Measurements from ENCODE around the gene NALCN. TPM values are rescaled to one million over a fixed set of nuclear protein-coding genes. Genes with fewer than 3 reads are reported as not detected.

The NALCN gene
- total RNA-seq, 1 donor from 2014 or later = not detected

DNA sequence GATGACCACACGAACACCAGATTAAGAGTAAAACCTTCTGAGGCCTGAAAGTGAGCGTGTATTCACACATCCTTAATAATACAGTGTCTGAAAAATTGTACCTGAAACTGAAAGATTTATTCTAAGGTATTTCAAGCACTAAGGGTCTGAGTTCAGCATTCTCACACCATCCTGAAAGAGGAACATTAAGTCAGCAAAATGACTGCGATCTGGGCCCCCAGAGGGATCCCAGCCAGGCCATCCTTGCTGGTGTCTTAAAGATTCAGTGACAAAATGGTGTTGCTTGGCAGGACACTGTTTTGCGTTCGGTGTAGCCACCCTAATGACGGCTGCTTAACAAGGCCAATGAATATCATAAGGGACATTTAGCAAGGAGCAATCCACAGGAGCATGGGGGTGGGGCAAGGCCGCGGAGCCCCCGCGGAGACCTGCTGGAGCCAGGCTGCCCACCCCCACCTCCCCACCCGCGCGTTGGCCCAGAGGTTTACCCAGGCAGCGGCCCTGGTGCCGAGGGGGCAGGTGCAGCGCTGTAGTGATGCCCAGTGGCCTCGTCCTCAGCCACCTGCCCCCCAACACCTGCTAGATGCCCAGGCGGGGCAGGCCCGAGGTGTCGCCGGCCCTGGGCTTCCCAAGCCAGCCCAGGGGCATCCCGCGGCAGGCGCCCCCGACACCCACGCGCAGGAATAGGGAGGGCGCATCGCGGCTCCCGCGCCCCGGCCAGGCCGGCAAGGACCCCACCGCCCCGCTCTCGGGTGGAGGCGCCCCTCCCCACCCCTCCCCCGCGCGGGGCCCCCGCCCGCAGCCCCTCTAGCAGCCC is 742 bp downstream of the NALCN start:
- no peak overlapping the region for H3K27ac Mint-ChIP-seq
- TF ChIP-seq, protein P1, sequence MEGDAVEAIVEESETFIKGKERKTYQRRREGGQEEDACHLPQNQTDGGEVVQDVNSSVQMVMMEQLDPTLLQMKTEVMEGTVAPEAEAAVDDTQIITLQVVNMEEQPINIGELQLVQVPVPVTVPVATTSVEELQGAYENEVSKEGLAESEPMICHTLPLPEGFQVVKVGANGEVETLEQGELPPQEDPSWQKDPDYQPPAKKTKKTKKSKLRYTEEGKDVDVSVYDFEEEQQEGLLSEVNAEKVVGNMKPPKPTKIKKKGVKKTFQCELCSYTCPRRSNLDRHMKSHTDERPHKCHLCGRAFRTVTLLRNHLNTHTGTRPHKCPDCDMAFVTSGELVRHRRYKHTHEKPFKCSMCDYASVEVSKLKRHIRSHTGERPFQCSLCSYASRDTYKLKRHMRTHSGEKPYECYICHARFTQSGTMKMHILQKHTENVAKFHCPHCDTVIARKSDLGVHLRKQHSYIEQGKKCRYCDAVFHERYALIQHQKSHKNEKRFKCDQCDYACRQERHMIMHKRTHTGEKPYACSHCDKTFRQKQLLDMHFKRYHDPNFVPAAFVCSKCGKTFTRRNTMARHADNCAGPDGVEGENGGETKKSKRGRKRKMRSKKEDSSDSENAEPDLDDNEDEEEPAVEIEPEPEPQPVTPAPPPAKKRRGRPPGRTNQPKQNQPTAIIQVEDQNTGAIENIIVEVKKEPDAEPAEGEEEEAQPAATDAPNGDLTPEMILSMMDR (IDR thresholded peaks at IDR 0.05) = no peak
- no peaks in the 10 kb centered on the region for H3K9me3 Mint-ChIP-seq
- intact Hi-C loops (cut with micrococcal nuclease) = no loop called here
- POLR2A ChIA-PET = no interaction called here
- no peaks in the 10 kb centered on the region for H3K36me3 Mint-ChIP-seq (ENCODE audit: low read depth)
- H3K4me3 Mint-ChIP-seq = no peak overlapping the region
- CTCF ChIA-PET = no interaction called here
- ATAC-seq (ENCODE audit: low read depth) (no peak), DNase-seq (no peak)
- peaks cover 3% of the 10 kb centered on the region for H3K4me1 Mint-ChIP-seq
- H3K27me3 Mint-ChIP-seq = peaks cover 22% of the 10 kb centered on the region

DNA sequence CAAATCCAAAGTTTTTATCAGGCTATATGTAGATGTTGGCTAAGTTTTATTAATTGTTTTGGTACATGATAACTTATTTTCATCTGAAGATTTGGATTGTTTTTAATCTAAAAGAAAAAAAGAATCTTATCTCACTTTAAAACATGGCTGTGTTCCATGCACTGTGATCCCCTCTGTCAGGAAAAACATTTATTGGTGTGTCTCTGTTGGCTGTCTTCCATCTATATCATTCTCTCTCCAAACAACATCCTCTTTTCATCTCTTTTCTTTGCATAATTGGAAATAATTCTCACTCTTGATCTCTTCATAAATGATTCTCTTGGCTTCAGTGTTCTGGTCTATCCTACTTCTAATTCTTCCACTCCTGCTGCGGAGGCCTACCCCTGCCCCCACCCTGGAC is 4.2 kb downstream of the NALCN start:
- DNase-seq (no peak), ATAC-seq (ENCODE audit: low read depth) (no peak)
- intact Hi-C loops (cut with micrococcal nuclease) = no loop called here
- CTCF ChIA-PET = no interaction called here
- H3K9me3 Mint-ChIP-seq = no peaks in the 10 kb centered on the region
- no peak overlapping the region for H3K4me3 Mint-ChIP-seq
- H3K27ac Mint-ChIP-seq = no peak overlapping the region
- POLR2A ChIA-PET = no interaction called here
- TF ChIP-seq, protein P1 (IDR thresholded peaks at IDR 0.05) = no peak
- H3K4me1 Mint-ChIP-seq = peaks cover 3% of the 10 kb centered on the region
- peaks cover 18% of the 10 kb centered on the region for H3K27me3 Mint-ChIP-seq
- H3K36me3 Mint-ChIP-seq (ENCODE audit: low read depth) = no peaks in the 10 kb centered on the region

DNA sequence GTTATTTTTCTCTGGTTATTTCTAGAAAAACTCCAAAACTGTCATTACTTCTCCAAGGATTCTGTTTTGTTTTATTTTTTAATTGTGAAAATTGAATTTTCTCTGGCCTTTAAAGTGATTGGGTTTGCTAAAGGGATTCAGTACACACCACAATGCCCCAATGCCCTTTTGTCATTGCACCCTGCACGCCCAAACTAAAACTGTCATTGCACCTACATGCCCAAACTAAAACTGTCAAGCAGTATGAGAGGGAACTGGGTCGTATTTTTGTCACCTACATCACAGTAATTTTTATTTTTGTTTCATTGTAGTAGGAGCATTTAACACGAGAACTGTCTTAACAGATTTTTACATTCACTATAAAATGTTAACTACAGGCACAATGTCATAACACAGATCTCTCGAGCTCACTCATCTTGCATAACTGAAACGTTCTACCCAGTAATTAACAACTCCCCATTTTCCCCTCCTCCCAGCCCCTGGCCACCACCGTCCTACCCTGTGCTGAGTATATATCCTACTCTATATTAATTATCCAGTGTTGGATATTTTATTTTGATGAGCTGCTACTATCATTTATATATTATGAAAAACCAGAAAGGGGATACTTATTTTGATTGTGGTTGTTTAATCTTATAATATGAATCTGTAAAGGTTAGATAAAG is 7.2 kb downstream of the NALCN start:
- TF ChIP-seq, protein P1 (IDR thresholded peaks at IDR 0.05) = no peak
- intact Hi-C loops (cut with micrococcal nuclease) = no loop called here
- Mint-ChIP-seq H3K4me3 (no peak overlapping the region), H3K9me3 (no peaks in the 10 kb centered on the region), H3K27me3 (peaks cover 1% of the 10 kb centered on the region), H3K4me1 (no peaks in the 10 kb centered on the region), H3K27ac (no peak overlapping the region), H3K36me3 (ENCODE audit: low read depth) (no peaks in the 10 kb centered on the region)
- ChIA-PET CTCF (no interaction called here), POLR2A (no interaction called here)
- ATAC-seq (ENCODE audit: low read depth) (no peak), DNase-seq (no peak)

DNA sequence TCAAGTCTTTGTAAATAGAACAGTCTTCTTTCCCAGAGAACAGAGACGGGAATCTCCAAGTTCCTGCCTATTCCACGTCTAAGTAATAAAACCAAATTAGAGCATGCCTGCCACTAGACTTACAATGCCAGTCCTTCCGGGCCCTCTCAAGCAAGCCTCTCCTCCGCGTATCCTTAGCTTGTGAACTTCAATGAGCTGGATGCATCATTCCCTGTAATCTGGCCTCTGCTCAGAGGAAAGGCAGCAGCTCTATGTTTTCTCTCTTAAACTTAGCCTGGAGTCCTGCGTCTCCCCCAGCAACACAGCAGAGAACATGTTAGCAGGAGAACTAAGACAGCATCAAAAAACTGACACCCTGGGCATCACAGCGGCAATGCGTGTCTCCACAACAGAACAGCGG is 8.2 kb downstream of the NALCN start:
- H3K9me3 Mint-ChIP-seq = no peaks in the 10 kb centered on the region
- POLR2A ChIA-PET = no interaction called here
- CTCF ChIA-PET = no interaction called here
- no peaks in the 10 kb centered on the region for H3K4me1 Mint-ChIP-seq
- no peaks in the 10 kb centered on the region for H3K36me3 Mint-ChIP-seq (ENCODE audit: low read depth)
- intact Hi-C loops (cut with micrococcal nuclease) = no loop called here
- DNase-seq (no peak), ATAC-seq (ENCODE audit: low read depth) (no peak)
- H3K4me3 Mint-ChIP-seq = no peak overlapping the region
- H3K27ac Mint-ChIP-seq = no peak overlapping the region
- TF ChIP-seq, protein P1 (IDR thresholded peaks at IDR 0.05) = no peak
- H3K27me3 Mint-ChIP-seq = no peaks in the 10 kb centered on the region

DNA sequence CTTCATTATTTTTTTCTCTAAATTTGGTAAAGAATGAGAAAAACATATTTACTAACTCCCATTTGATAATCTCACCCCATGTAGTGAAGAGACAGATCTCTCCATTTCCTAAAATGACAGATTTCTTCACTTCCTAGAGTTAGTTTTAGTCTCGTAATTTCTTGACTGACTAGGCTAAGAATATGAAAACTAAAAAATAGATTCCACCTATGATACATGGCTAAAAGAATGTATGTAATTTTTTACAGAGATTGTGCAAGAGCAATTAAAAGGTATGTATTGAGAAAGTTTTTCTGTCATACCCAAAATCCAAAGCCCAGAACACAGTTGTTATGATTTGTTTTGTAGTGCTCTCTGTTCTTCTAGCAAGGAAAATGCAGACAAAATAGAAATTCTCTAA is 9.5 kb downstream of the NALCN start:
- CTCF ChIA-PET = no interaction called here
- no peaks in the 10 kb centered on the region for H3K27me3 Mint-ChIP-seq
- intact Hi-C loops (cut with micrococcal nuclease) = no loop called here
- H3K36me3 Mint-ChIP-seq (ENCODE audit: low read depth) = no peaks in the 10 kb centered on the region
- H3K4me1 Mint-ChIP-seq = no peaks in the 10 kb centered on the region
- no peak overlapping the region for H3K4me3 Mint-ChIP-seq
- no peak overlapping the region for H3K27ac Mint-ChIP-seq
- ATAC-seq (ENCODE audit: low read depth) (no peak), DNase-seq (no peak)
- POLR2A ChIA-PET = no interaction called here
- H3K9me3 Mint-ChIP-seq = no peaks in the 10 kb centered on the region
- TF ChIP-seq, protein P1 (IDR thresholded peaks at IDR 0.05) = no peak

All from activated B cell treated with CpG ODN at 0.5 μM for 24 hours (primary cell).